GM18907 (cell line): ENCODE data around the gene OXA1L.
"Not testable (repeated sequence)": the region's sequence is repeated elsewhere in the genome, so short reads cannot be mapped to it uniquely, and the experiment has no call there.

Source experiments
- ATAC-seq: cut with Tn5 transposase; IDR thresholded peaks from one replicate; pipeline ENCODE4 v1.9.1; 2021; ENCODE audit warnings: mild to moderate bottlenecking, moderate library complexity; ENCODE audit not compliant: unreplicated experiment

Gene OXA1L

GRCh38 chr14:22767323-22767589, 768 bp downstream of the OXA1L start:
- no peak for ATAC-seq

DNA sequence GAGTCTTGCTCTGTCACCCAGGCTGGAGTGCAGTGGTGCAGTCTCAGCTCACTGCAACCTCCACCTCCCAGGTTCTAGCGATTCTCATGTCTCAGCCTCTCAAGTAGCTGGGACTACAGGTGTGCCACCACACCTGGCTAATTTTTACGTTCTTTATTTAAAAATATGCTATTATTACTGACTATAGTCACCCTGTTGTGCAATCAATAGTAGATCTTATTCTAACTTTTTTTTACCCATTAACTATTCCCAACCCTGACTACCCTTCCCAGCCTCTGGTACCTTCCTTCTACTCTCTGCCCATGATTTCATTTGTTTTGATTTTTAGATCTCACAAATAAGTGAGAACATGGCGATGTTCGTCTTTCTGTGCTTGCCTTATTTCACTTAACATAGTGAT, 2.5 kb downstream of the OXA1L start:
- ATAC-seq = no peak

DNA sequence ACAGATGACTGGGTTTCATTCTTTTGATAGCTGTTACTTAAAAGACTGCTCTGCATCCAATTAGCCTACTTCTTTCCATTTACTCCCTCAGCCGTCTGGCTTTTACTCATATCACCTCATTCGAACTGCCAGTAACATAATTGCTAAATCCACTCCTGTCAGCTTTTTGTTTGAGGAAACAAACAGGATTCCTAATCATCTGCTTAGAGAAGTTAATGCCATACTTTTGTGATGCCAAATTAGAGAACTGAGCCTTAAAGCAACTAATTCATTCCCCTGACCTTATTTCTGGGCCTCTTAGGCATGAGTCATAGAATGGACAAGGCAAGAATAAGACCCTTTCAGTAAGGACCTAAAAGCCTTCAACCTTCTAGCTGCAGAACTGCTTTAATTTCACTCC, 2.9 kb downstream of the OXA1L start:
- ATAC-seq = no peak

GRCh38 chr14:22770481-22771187, 4.1 kb downstream of the OXA1L start:
- ATAC-seq = no peak

- ATAC-seq = no peak
Observed at GRCh38 chr14:22772725-22773124, 6.2 kb downstream of the OXA1L start.

DNA sequence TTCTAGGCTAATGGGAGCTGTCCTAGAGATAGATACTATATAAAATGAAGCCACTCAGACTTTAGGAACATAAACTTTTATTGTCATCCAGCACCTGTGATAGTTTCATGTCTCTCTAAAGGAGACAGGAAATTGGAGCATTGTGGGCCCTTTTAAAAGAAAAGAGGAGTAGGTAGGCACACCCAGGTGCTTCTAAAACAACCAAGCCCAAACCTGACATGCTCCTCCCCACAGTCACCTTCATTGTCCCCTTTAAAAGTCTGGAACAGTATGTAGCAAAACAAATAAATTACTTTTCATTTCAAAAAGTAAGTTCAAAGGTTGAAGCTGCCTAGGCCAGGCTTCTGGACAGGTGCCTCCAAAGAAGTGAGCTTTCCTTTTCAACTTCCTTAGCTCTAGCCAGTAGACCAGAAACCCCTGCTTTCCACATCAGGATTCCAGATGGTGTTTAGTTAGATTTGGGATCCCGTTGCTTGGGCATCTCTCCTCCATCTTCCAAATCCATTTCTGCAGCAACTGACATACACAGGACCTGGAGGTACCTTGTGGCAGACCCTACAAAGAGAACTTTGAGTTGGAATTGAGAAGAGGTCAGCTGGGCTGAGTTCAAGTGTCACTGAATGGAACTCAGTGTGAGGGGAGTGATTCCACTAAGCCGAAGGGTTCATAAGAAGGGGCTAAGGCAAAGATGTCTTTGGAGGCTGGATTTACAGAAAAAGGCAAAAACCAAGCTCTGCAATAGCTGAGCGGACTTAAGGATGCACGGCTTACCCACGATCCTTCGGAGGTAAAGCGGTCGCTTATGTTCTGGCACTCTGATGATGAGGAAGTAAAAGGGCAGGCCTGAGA, 6.9 kb downstream of the OXA1L start:
- ATAC-seq = no peak

DNA sequence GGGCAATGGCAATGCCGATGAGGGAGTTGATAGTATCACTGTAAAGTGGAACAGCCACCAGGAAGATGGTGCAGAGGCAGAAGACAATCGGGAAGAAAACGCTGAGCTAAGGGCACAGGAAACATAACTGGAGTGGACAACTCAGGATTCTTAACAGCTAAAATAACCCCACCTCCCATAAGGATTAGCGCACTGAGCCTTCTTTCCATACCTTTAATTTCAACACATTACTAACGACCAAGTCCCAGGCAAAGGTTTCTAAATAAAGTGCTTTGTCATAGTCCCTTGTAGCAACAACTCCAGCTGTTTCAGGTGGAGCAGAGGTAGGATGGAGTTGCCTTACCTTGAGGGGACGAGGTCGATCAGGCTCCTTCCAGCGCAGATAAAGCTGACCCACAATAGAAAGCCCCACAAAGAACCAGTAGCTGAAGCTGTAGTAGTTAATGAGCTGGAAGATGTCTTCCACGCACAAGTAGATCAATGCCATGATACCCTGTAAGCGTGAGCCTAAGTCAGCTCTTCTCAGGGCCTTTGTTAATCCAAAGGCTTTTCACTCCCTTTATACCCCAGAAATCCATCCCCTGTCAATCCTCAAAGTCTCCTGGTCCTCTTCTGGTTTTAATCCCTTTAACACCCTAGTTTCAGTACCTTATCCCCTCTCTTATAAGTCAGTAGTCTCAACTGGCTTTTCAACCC, 7.7 kb downstream of the OXA1L start:
- ATAC-seq = no peak

DNA sequence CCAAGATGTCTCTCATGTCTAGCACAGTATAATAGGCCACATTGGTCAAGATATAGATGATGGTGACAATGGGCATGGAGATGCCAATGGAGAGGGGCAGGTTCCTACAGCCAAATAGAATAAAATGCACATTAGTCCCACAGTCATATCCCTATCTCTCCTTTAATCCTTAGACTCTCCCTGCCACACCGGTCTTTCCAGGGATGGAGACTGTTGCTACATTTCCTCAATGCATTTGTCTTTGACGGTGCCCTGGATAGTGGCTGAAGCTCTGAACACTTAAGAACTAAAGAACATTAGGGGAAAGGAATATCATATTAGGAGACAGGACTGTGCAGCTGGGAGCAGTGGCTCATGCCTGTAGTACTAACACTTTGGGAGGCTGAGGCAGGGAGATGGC, 9.7 kb downstream of the OXA1L start:
- no peak for ATAC-seq

DNA sequence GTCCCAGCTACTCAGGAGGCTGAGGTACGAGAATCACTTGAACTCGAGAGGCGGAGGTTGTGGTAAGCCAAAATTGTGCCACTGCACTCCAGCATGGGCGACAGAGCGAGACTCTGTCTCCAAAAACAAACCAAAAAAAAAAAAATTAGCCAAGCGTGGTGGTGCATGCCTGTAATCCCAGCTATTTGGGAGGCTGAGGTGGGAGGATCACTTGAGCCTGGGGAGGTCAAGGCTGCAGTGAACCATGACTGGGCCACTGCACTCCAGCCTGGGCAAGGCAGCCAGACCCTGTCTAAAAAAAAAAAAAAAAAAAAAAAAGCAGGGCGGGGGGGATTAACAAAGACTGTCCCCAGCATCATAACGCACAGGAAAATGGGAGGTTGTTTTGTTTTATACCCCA, 10.4 kb downstream of the OXA1L start:
- not testable (repeated sequence) for ATAC-seq

- no peak for ATAC-seq
Observed at GRCh38 chr14:22778084-22778483, 11.6 kb downstream of the OXA1L start.

GRCh38 chr14:22780105-22780679, 13.7 kb downstream of the OXA1L start:
- ATAC-seq = no peak

GRCh38 chr14:22780941-22781300, 14.4 kb downstream of the OXA1L start:
- ATAC-seq = no peak

- ATAC-seq = no peak
Observed at GRCh38 chr14:22781301-22781991, 15.0 kb downstream of the OXA1L start.

GRCh38 chr14:22786685-22787084, 20.2 kb downstream of the OXA1L start:
- no peak for ATAC-seq

DNA sequence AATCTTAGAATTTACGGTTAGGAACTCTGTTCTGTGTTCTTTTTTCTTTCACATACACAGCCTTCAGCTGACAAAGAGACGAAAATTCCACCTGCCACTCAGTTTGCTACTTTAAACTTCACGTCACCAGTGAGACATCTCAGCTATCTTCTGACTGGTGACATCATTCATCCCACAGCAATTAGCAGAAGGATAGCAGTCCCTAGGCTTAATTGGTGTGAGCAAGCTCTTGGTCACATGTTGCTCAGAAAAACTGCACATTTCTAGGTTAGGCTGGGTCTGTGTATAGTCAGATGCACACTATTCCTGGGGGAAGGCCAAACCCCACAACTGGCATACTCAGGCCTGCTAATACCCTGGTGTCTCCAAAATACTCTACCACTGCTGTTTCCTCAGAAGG, 24.8 kb downstream of the OXA1L start:
- no peak for ATAC-seq

GRCh38 chr14:22792158-22792557, 25.7 kb downstream of the OXA1L start:
- ATAC-seq = no peak

- not testable (repeated sequence) for ATAC-seq
Observed at GRCh38 chr14:22793550-22793949, 27.1 kb downstream of the OXA1L start.

DNA sequence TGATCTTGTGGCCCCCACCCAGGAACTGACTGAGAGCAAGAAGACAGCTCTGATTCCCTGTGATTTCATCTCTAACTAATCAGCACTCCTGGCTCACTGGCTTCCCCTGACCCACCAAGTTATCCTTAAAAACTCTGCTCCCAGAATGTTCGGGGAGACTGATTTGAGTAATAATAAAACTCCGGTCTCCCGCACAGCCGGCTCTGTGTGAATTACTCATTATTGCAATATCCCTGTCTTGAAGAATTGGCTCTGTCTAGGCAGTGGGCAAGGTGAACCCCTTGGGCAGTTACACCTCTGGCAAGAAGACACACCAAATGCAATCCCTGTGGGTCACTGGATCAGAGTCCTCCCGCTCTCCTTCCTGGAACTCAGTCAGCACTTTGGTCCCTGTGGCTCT, 27.5 kb downstream of the OXA1L start:
- ATAC-seq = no peak

DNA sequence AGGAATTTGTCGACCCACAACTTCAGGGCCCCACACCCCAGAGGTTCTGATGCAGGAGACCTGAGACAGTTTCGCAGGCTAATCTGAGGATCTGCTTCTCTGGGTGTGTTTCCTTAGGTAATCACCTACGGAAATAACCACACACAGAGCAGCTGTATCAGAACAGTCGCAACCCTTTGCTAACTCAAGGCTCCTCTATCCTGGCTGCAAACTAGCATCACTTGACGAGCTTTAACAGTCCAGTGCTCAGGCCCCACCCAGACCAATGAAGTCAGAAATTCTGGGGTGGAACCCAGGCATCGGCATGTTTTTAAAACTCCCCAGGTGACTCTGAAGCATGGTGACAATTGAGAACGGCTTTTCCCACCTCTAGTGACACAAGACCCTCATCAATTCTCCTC, 28.1 kb downstream of the OXA1L start:
- peak; percentile 42 for ATAC-seq

GRCh38 chr14:22796087-22796707, 29.7 kb downstream of the OXA1L start:
- ATAC-seq = peak; percentile 56
